Activated CD8-positive, alpha-beta T cell treated with anti-CD3 and anti-CD28 coated beads for 36 hours (primary cell): ENCODE measurements around the gene ZNF221. TPM values are rescaled to one million over a fixed set of nuclear protein-coding genes. Genes with fewer than 3 reads are reported as not detected.

Experiments
- ATAC-seq: fragments of 200-7000 bp; cut with Tn5 transposase; one replicate; pipeline ENCODE4 v1.10.0; 2021; ENCODE audit warnings: mild to moderate bottlenecking, moderate library complexity
- CTCF ChIA-PET: fragments of 350-600 bp; sonication (Branson Sonifier 250); formaldehyde crosslinking; loops from one replicate; lab custom pipeline; 2021; ENCODE audit warnings: antibody characterized with exemption; lab: Charles Lee
- POLR2A ChIA-PET: fragments of 350-600 bp; sonication (Branson Sonifier 250); formaldehyde crosslinking; loops from one replicate; lab custom pipeline; 2021; ENCODE audit warnings: antibody characterized with exemption; lab: Charles Lee
- DNase-seq: peaks from one replicate; pipeline ENCODE4 v3.0.0-alpha.2; 2020
- H3K27ac Mint-ChIP-seq: one replicate; pipeline ENCODE4 v1.8.0; 2021; ENCODE audit warnings: mild to moderate bottlenecking, mixed read lengths
- H3K27me3 Mint-ChIP-seq: one replicate; pipeline ENCODE4 v1.8.0; 2021; ENCODE audit warnings: mixed read lengths
- H3K36me3 Mint-ChIP-seq: one replicate; pipeline ENCODE4 v1.8.0; 2021; ENCODE audit warnings: low read depth, mixed read lengths
- H3K4me1 Mint-ChIP-seq: one replicate; pipeline ENCODE4 v1.8.0; 2021; ENCODE audit warnings: low read depth, mixed read lengths
- H3K4me3 Mint-ChIP-seq: one replicate; pipeline ENCODE4 v1.8.0; 2021; ENCODE audit warnings: mild to moderate bottlenecking, moderate library complexity, mixed read lengths
- H3K9me3 Mint-ChIP-seq: one replicate; pipeline ENCODE4 v1.8.0; 2021; ENCODE audit warnings: mixed read lengths
- intact Hi-C: fragments of 100-400 bp; cut with micrococcal nuclease; formaldehyde crosslinking; loops from one replicate; pipeline ENCODE4 v1.10.0; 2022
- total RNA-seq, 2 experiments: library from RNA; stranded (reverse); gene quantifications; one replicate each; pipeline ENCODE4 v1.2.3, GENCODE V29; 2021
- TF ChIP-seq, protein P1 (sequence below): fragments of 200-600 bp; IDR thresholded peaks from one replicate; pipeline ENCODE4 v1.8.0; 2022; ENCODE audit warnings: antibody characterized with exemption, mild to moderate bottlenecking

The ZNF221 gene
- 1 to 10 TPM; 1.0 to 1.6 TPM for total RNA-seq

DNA sequence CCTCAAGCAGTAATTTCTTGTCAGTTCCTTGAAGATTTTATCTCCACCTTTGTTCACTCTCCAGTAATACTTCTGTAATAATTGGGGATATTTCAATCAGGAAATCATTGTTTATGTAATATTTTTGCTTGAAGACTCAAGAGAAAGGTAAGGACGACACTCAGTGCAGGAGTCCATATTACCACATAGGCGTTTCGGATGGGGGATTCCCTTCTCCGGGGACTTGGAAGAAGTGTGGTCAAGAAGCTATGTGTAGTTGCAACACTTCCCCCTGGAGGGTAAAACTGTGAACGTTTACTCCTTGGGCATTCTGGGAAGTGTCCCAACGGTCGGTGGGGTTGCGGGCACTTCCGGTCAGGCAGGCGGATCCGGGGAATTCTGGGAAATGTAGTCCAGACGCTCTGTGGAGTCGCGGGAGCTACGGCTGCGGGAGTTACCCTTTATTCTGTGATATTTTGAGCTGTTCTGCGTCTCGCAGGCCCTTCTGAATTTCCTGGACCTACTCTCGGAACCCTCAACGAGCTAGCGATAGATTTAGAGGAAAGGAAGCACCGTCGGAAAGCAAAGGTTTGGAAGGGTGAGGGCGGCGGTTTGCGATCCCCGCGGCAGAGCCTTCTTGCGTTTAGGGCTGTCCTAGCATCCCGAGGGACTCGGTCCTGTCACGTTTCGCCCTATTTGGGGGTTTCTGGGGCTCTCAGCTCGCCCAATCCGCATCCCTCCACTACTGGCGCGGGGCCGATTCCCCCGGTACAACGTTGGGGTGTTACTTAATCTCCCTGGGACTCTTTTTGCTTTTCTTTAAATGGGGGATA lies at the start of gene ZNF221:
Gene ZNF221, plus strand, starts transcription at position 395 of the 812 bp plus-strand sequence. CDS start 11,499 bp downstream, outside the sequence.
- ChIA-PET POLR2A (interaction anchor here (1.4 kb wide), 1 partner anchor 16 kb away, joined by 5 read pairs; the partner anchor contains the start of gene ZNF45), CTCF (interaction anchor here (1.3 kb wide), 1 partner anchor 16 kb away, joined by 5 read pairs; the partner anchor contains the start of gene ZNF45)
- peak within 1 kb of the TSS; percentile 86 for H3K27ac Mint-ChIP-seq
- ATAC-seq: peak; percentile 96
- intact Hi-C loops: no loop called here
- H3K27me3 Mint-ChIP-seq: peaks cover 14% of the 10 kb centered on the region
- H3K4me3 Mint-ChIP-seq: peak within 1 kb of the TSS; percentile 96
- H3K36me3 Mint-ChIP-seq: peaks cover 16% of the 10 kb centered on the region
- peaks cover 43% of the 10 kb centered on the region for H3K9me3 Mint-ChIP-seq
- H3K4me1 Mint-ChIP-seq: peaks cover 7% of the 10 kb centered on the region
- peak; percentile 81 for DNase-seq
- TF ChIP-seq, protein P1, sequence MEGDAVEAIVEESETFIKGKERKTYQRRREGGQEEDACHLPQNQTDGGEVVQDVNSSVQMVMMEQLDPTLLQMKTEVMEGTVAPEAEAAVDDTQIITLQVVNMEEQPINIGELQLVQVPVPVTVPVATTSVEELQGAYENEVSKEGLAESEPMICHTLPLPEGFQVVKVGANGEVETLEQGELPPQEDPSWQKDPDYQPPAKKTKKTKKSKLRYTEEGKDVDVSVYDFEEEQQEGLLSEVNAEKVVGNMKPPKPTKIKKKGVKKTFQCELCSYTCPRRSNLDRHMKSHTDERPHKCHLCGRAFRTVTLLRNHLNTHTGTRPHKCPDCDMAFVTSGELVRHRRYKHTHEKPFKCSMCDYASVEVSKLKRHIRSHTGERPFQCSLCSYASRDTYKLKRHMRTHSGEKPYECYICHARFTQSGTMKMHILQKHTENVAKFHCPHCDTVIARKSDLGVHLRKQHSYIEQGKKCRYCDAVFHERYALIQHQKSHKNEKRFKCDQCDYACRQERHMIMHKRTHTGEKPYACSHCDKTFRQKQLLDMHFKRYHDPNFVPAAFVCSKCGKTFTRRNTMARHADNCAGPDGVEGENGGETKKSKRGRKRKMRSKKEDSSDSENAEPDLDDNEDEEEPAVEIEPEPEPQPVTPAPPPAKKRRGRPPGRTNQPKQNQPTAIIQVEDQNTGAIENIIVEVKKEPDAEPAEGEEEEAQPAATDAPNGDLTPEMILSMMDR: no peak

DNA sequence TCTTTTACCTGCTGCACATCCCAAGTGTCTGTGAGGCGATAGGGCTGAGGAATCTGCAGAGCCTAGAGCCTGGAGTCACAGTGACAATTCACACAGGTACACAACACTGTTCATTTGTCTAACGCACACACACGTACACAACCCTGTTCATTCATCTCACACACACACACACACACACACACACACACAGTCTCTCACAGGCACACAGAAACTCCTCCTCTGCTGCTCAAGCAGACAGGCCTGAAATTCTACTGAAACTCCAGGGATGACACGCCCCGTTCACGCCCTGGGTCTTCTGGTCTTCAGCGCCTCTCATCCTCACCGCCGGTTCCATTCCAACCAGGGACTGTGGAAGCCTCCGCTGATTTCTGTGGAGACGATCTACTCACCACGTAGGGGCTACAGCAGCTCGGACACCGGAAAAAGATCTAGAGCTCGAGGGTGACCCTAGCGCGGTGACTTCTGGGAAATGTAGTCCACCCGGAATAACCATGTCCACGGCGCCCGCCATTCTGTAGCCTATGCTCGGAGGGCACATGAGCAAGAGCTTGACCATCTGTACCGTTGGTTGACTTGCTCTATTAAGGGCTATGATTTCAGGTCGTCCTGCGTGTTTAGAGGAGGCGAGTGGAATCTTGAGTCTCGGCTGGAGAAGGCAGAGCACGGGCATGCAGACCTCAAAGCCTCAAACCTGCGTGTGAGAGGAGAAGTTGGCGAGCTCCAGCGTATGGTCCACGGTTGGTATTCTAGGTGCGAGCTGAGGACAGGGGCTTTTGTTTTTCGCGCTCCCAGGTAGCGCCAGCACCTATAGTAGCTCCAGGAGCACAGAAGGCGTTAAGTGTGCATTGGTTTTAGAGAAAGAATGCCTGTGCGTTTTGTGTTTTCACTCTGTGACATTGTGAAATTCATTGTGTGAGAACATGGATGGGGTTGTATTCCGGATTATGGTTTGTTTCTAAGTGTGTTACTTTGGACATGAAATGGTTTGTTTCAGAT lies 49.3 kb upstream of the ZNF221 start:
- POLR2A ChIA-PET: no interaction called here
- H3K27me3 Mint-ChIP-seq: no peaks in the 10 kb centered on the region
- CTCF ChIA-PET: interaction anchor here (0.7 kb wide), 1 partner anchor 13 kb away, joined by 3 read pairs; no protein-coding TSS in a partner anchor
- H3K27ac Mint-ChIP-seq: peak overlapping the region; percentile 88
- H3K4me3 Mint-ChIP-seq: peak overlapping the region; percentile 89
- DNase-seq (peak; percentile 82), ATAC-seq (peak; percentile 98)
- intact Hi-C loops: no loop called here
- peaks cover 22% of the 10 kb centered on the region for H3K4me1 Mint-ChIP-seq
- peaks cover 60% of the 10 kb centered on the region for H3K9me3 Mint-ChIP-seq
- TF ChIP-seq, protein P1: no peak
- peaks cover 65% of the 10 kb centered on the region for H3K36me3 Mint-ChIP-seq

DNA sequence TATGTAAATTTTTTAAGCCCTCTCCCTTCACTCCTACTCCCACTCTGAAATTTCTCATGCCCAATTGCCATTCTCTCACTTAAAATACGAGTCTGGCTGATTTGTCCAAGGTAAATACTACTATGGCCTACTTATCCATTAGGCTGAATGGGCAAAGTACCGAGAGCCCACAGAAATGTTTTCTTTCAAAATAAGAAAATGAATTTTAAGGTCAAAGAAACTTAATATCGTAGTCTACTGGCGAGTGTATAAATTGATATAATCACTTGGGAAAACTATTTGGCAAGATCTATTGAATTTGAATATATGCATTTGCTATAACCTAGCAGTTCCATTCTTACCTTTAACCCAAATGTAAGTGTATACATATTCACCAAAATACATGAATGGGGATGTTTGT lies 48.6 kb upstream of the ZNF221 start:
- Mint-ChIP-seq H3K36me3 (peaks cover 67% of the 10 kb centered on the region), H3K27me3 (no peaks in the 10 kb centered on the region), H3K4me1 (peaks cover 22% of the 10 kb centered on the region), H3K27ac (peak overlapping the region; percentile 88), H3K4me3 (peak overlapping the region; percentile 89), H3K9me3 (peaks cover 65% of the 10 kb centered on the region)
- DNase-seq: no peak
- no peak for ATAC-seq
- CTCF ChIA-PET: interaction anchor here (0.7 kb wide), 1 partner anchor 12 kb away, joined by 3 read pairs; no protein-coding TSS in a partner anchor
- intact Hi-C loops: no loop called here
- TF ChIP-seq, protein P1: no peak
- POLR2A ChIA-PET: interaction anchor here (1.5 kb wide), 1 partner anchor 10 kb away, joined by 6 read pairs; no protein-coding TSS in a partner anchor

GRCh38 chr19:43905897-43906296 lies 45.1 kb upstream of the ZNF221 start:
- no peak overlapping the region for H3K27ac Mint-ChIP-seq
- ChIA-PET CTCF (no interaction called here), POLR2A (no interaction called here)
- intact Hi-C loops: no loop called here
- TF ChIP-seq, protein P1: no peak
- peaks cover 17% of the 10 kb centered on the region for H3K4me1 Mint-ChIP-seq
- H3K36me3 Mint-ChIP-seq: peaks cover 48% of the 10 kb centered on the region
- ATAC-seq (no peak), DNase-seq (no peak)
- peaks cover 68% of the 10 kb centered on the region for H3K9me3 Mint-ChIP-seq
- no peaks in the 10 kb centered on the region for H3K27me3 Mint-ChIP-seq
- no peak overlapping the region for H3K4me3 Mint-ChIP-seq
